Fibroblast of villous mesenchyme (primary cell): ENCODE data around the gene PTPN20. TPM values are rescaled to one million over a fixed set of nuclear protein-coding genes. Genes with fewer than 3 reads are reported as not detected.

ENCODE experiments used
- DNase-seq: peaks from one replicate; pipeline ENCODE4 v3.0.0-alpha.2; 2010; ENCODE audit warnings: low read depth
- H3K4me3 ChIP-seq: 2 replicates; pipeline ENCODE4 v1.5.1; 2011; ENCODE audit warnings: low read depth, mild to moderate bottlenecking, low read length
- CTCF ChIP-seq: IDR thresholded peaks from 2 replicates; pipeline ENCODE4 v1.5.1; 2012; ENCODE audit warnings: low read depth, mild to moderate bottlenecking, low read length; ENCODE audit not compliant: insufficient read depth
- total RNA-seq: library from RNA; depleted of rRNA; stranded (reverse); fragments of >200 nt; gene quantifications from 2 replicates; pipeline ENCODE4 v1.2.3, GENCODE V29; 2012

The PTPN20 gene
- total RNA-seq, 1 donor: 0.43 TPM

DNA sequence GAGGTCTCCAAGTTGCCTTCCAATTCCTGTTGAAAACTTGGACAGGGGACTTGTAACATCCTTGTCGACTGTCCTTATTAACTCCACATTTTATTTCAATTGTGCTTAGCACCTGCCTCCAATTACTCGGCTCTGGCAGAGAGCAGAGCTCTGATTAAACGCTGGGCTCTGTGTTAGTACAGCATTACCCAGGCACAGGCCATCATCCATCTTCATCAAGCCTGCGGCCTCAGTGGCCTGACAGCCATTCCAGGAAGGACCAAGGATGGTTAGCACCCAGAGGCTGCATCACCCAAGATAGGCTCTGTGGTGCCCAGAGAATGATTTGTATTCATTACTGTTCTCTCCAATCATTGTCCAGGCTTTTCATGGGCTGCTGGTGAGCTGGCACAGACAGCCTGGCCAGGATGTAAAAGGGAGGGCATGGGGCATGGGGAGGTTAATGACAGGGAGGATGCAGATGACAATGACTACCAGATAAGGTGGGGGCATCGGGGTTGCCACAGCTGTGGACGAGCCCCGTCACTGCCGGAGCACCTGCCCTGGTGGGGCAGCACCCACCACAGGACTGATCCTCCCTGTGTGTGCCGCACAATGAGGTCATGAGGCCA, 123.3 kb downstream of the PTPN20 start:
- H3K4me3 ChIP-seq: no peak overlapping the region
- no peak for DNase-seq
- TF ChIP-seq CTCF: no peak

- TF ChIP-seq CTCF: no peak
- no peak for DNase-seq
- no peak overlapping the region for H3K4me3 ChIP-seq
Measured at GRCh38 chr10:47035171-47035818, 124.1 kb downstream of the PTPN20 start.

- no peak for TF ChIP-seq CTCF
- no peak for DNase-seq
Measured at GRCh38 chr10:47035819-47036337, 124.7 kb downstream of the PTPN20 start.

DNA sequence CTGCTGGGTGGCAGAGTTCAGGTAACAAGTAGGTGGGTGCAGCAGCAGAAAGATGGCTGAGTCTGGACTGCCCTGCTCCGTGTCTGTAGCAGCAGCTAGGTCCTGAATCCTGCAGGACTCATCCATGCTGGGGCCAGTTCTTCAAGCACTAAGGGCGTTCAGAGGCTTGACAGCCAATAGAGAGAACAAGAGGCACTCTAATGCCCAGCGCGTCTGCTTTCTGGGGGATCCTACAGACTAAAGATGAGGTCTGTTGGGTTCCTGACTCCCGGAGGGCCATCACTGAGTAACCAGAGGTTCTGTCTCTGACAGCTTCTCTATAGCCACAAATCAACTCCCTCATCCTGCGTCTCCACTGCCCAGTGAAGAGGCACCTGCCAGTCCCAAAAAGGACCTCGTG, 125.5 kb downstream of the PTPN20 start:
- H3K4me3 ChIP-seq: no peak overlapping the region
- TF ChIP-seq CTCF: no peak
- DNase-seq: no peak

More at GRCh38 chr10:47035819-47036337, 124.7 kb downstream of the PTPN20 start:
- no peak overlapping the region for H3K4me3 ChIP-seq

GRCh38 chr10:47037654-47038425, 126.6 kb downstream of the PTPN20 start:
- no peak overlapping the region for H3K4me3 ChIP-seq
- no peak for DNase-seq
- no peak for TF ChIP-seq CTCF

DNA sequence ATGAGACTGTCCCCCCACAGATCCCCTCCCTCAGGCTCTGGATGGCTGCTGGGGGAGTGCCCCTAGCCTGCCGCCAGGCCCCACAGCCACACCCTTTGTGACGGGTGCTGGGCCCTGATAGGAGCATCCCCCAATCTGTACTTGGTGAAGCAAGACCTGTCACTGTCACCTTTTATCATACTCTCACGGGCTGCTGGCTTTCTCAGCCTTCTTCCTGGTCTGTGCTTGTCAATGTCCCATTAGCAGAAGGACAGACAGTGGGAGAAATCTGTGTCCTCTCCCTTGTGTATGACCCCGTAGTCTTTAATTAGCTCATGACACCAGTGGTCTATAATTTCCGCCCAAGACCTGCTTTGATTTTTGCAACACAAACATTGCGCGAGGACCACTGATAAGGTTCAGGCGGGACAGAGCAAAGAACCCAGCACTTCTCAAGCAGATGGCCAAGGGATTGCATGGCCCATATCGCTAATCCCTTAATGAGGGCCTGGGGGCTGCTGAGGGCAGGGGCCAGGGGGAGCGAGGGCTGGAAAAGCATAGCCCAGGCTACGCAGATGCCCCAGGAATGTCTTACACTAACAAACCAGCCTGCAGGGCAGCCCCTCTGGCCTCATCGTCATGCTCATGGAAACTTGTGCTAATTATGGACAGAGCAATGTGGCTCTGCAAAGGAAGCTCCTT, 127.8 kb downstream of the PTPN20 start:
- peak; percentile 34 for DNase-seq
- no peak overlapping the region for H3K4me3 ChIP-seq
- TF ChIP-seq CTCF: no peak
